Anterior cingulate cortex (tissue), 58 donors: ENCODE data around the gene INA.

ENCODE experiments used
- DNase-seq, 58 donors: peaks; one replicate each; lab custom pipeline; 2025; lab: John Stamatoyannopoulos, UW

The INA gene

GRCh38 chr10:103265717-103266329 lies 11.1 kb upstream of the INA start:
- peak in 6 of 58 donors; percentile 3 to 28 (median 12) for DNase-seq

DNA sequence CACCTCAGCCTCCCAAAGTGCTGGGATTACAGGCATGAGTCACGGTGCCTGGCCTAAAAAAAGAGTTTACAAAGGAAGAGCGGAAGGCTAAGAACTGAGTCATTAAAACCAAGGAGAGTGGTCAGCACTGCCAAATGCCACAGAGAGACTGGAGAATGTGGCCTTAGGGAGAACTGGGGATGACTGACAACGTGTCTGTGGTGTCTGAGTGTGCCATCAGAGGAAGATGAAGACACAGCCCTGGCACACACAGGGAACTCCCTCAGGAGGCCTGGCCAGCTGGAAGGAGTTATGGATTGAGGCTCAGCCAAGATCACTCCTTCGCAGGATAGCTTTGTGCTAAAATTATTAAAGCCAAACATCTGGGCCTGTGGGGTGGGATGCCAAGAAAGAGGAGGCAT lies 3.9 kb upstream of the INA start:
- DNase-seq, result peak in 18 of 58 donors; percentile 6 to 59 (median 14)

- no peak for DNase-seq
Observed at GRCh38 chr10:103276251-103276895, 565 bp upstream of the INA start.

GRCh38 chr10:103277713-103278536 lies 987 bp downstream of the INA start:
- peak in 4 of 58 donors; percentile 18 to 47 (median 30) for DNase-seq

DNA sequence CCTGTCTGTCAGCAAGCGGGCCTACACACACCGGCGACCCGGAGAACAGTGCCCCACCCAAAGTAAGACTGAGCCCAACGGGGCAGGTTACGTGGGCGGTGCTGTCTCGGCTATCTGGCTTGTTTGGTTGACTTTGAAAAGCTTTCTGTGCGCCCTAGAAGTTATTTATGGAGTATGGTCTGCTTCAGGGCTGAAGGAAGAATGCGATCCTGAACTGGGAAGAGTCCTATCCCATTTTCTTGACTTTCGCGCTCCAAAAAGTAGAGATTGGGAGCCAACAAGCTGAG lies 1.5 kb downstream of the INA start:
- no peak for DNase-seq

- no peak for DNase-seq
Observed at GRCh38 chr10:103278862-103279298, 1.9 kb downstream of the INA start.

DNA sequence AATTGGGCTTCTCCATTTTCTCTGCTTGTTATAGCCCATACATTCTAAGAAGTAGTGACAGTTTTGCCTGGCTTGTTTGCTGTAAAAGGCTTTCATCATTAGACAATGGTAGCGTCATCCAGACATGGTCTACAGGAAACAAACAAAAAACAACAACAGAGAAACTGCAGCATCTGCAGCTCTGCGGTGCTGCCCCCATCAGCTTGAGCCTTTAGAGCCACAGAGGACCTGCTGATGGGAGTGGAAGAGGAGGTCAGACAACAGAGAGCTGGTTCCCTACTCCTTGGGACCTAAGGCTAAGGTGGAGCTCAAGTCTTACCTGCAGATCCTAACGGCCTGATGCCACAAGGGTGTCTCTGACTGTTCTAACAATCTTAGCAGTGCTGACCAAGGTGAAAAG lies 3.1 kb downstream of the INA start:
- DNase-seq, result no peak

GRCh38 chr10:103280506-103280905 lies 3.6 kb downstream of the INA start:
- DNase-seq, result no peak

- peak in 40 of 58 donors; percentile 10 to 77 (median 38) for DNase-seq
Observed at GRCh38 chr10:103281753-103282152, 4.8 kb downstream of the INA start.

DNA sequence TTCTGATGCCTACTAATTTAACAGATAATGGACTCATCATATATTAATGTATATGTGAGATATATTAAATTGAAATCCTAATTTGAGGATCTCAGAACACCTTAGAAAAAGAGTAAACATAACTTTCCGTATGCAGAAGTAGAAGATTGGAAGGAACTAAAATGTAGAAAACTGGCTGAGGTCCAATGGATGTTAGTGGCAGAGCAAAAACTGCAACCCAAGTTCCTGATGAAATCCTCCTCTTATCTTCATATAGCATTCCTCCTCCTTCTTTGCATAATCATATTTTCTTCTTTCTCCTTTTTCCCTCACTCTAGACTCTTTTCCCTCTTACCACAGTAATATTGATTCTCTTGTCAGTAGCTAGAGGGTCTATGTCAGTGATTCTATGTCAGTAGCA lies 6.0 kb downstream of the INA start:
- DNase-seq, result no peak

GRCh38 chr10:103284170-103284569 lies 7.2 kb downstream of the INA start:
- DNase-seq, result no peak

DNA sequence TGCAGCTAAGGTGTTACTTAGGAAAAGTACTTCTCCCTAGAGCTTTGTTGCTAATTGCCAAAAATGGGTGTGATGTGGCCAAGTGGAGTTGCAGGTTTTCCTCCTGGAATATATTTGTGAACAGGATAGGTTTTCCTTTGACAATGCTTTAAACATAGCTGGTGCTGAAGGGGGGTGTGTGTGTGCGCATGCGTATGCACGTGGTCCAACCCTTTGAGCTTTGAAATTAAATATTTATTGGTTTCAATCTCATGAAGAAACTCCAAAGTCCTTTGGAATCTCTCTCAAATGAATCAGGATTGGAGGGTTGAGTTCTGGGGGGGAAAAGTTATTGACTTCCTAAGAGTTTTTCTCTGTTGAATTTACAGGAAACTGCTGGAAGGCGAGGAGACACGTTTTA lies 11.1 kb downstream of the INA start:
- DNase-seq, result no peak

DNA sequence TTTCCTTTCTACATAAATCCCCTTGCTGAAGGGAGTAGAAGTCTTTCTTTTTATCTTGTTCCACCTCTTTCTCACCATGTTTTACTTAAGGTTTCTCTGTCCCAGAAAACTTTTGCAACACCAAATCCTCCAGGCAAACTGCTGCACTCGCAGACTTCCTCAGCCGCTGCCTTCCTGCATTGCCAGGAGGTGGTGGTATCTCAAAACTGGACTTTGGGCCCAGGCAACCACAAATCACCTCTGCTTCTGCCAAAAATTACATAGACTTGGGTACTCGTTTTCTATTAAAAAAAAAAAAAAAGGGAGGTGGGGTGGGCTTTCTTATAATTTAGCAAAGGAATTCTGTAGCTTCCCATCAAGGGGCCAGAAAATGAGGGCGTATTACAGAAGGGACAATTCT lies 14.7 kb downstream of the INA start:
- DNase-seq, result no peak

DNA sequence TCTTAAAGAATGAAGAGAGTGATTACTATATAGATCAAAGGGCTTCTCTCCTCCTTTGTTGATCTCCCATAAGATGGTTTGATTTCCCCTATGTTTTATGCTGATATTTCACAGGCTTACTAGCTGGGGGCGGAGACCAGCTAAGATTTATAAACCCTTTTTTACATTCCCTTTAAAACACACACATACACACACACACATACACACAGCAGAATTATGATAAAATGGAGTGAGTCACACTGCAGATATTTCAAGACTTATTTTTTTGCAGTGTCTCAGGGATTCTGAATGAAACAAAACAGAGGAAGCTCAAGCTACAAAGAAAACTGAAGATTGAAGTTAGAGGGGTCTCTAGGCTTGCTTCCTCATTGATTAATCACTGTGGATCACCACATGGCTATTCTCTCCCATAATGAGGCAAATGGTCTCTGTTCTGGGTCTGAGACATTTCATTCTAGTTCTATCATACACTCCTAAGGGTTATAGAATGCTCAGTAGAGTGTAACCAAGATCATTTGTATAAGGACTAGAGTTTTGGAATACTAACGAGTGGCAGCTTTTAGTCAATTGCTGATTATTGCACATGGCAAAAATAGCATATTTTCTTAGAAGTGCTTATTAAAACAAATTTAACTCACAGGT lies 18.6 kb downstream of the INA start:
- DNase-seq, result no peak

DNA sequence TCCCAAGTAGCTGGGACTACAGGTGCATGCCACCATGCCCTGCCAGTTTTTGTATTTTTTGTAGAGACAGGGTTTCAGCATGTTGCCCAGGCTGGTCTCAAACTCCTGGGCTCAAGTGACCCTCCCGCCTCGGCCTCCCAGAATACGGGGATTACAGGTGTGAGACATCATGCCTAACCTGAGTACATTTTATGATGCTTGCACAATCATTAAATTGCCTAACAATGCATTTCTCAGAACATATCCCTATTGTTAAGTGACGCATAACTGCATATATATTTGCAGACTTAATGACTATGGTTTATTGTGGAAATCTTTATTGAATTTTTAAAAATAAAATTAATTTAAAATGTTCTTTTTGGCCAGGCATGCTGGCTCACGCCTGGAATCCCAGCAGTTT lies 30.7 kb downstream of the INA start:
- DNase-seq, result no peak

GRCh38 chr10:103310197-103310596 lies 33.3 kb downstream of the INA start:
- no peak for DNase-seq

- no peak for DNase-seq
Observed at GRCh38 chr10:103316087-103316486, 39.1 kb downstream of the INA start.

DNA sequence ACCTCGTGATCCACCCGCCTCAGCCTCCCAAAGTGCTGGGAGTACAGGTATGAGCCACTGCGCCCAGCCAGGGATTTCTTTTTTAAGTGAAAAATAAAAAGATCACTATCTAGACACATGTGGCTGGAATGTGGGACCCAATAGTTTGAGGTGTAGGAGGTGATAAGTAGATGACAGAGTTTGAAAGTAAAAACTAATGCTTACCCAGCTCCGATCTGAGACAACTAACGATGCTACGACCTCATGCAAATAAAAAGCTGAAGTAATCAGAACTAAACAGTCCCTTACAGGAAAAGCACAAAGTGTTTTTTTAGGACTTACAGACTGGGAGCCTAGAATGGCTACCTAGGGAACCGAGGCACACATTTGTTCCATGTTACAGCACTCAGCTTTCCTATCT lies 51.0 kb downstream of the INA start:
- DNase-seq, result no peak

DNA sequence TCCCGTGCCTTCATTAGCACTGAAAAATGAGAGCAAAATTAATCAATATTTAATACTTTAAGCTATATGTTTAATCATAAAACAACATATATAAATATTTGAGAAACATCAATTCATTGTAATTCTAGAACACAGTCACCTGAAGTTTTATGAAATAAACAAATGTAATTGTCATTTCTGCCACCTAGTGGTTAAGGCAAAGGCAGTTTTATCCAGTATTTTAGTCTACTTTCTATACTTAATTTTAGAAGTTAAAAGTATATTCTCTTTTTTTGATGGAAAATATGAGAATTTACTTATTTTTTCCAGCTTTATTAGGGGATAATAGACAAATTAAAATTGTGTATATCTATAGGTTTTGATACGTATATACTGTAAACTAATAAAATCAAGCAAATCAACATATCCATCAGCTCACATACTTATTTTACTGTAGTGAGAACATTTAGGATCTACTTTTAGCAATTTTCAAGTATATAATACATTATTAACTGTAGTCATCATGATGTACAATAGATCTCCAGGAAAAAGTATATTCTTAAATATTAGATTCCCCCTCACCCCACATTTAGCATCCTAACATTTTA lies 57.1 kb downstream of the INA start:
- no peak for DNase-seq

- no peak for DNase-seq
Observed at GRCh38 chr10:103334567-103334966, 57.6 kb downstream of the INA start.

GRCh38 chr10:103336370-103336769 lies 59.4 kb downstream of the INA start:
- no peak for DNase-seq
